GM12865 (cell line): ENCODE measurements around the gene KLHL29.

ENCODE experiments used
- DNase-seq: peaks from one replicate; pipeline ENCODE4 v3.0.0; 2010; ENCODE audit warnings: low read depth
- H3K4me3 ChIP-seq: 2 replicates; pipeline ENCODE4 v1.5.1; 2011; ENCODE audit warnings: mild to moderate bottlenecking, low read depth, low read length, control low read depth
- CTCF ChIP-seq: IDR thresholded peaks from 2 replicates; pipeline ENCODE4 v1.5.1; 2011; ENCODE audit warnings: low read length, control low read depth, low read depth, inconsistent platforms; ENCODE audit not compliant: insufficient read depth; ENCODE audit errors: missing control alignments

Gene KLHL29

GRCh38 chr2:23492921-23493320 lies 107.9 kb downstream of the KLHL29 start:
- H3K4me3 ChIP-seq = no peak overlapping the region
- no peak for DNase-seq
- TF ChIP-seq CTCF = no peak

GRCh38 chr2:23493846-23494245 lies 108.9 kb downstream of the KLHL29 start:
- no peak overlapping the region for H3K4me3 ChIP-seq
- no peak for TF ChIP-seq CTCF
- DNase-seq = no peak

GRCh38 chr2:23494286-23494685 lies 109.3 kb downstream of the KLHL29 start:
- TF ChIP-seq CTCF = no peak
- no peak overlapping the region for H3K4me3 ChIP-seq
- DNase-seq = no peak

GRCh38 chr2:23495661-23496114 lies 110.7 kb downstream of the KLHL29 start:
- no peak for TF ChIP-seq CTCF
- no peak for DNase-seq

GRCh38 chr2:23496456-23496855 lies 111.5 kb downstream of the KLHL29 start:
- H3K4me3 ChIP-seq = no peak overlapping the region
- no peak for TF ChIP-seq CTCF

More at GRCh38 chr2:23495661-23496114, 110.7 kb downstream of the KLHL29 start:
- H3K4me3 ChIP-seq = no peak overlapping the region

GRCh38 chr2:23497063-23497462 lies 112.1 kb downstream of the KLHL29 start:
- H3K4me3 ChIP-seq = no peak overlapping the region
- no peak for DNase-seq

More at GRCh38 chr2:23496456-23496855, 111.5 kb downstream of the KLHL29 start:
- DNase-seq = no peak

More at GRCh38 chr2:23497063-23497462, 112.1 kb downstream of the KLHL29 start:
- no peak for TF ChIP-seq CTCF
